Measurements from ENCODE around the gene UMAD1. TPM values are rescaled to one million over a fixed set of nuclear protein-coding genes. Genes with fewer than 3 reads are reported as not detected.

Gene UMAD1
- total and polyA plus RNA-seq, 2 donors (not counting 3 experiments of a cell fraction or from before 2014, with no cell fraction given) = 5.6 to 6.6 TPM

- Histone ChIP-seq H3K9me3 (replicated peaks; ENCODE audit: control insufficient read depth, insufficient read depth, low read length) (no peaks in the 10 kb centered on the region), H3K79me2 (ENCODE audit: control insufficient read depth, insufficient read depth, low read length) (no peaks in the 10 kb centered on the region), H3K4me2 (ENCODE audit: insufficient read depth, low read length) (no peak overlapping the region), H3K9me1 (replicated peaks; ENCODE audit: control insufficient read depth, extremely low read depth, insufficient read depth, low read length) (no peaks in the 10 kb centered on the region), H2AFZ (ENCODE audit: low read depth, low read length) (no peak overlapping the region), H3K27me3 (ENCODE audit: control insufficient read depth in 2 of 2, insufficient read depth in 2 of 2, low read length in 2 of 2) (no peaks in the 10 kb centered on the region), H3K9ac (replicated peaks; ENCODE audit: extremely low read depth, insufficient read depth, low read length) (no peak overlapping the region), H3K4me1 (ENCODE audit: control insufficient read depth, extremely low read depth, insufficient read depth, low read length) (peaks cover 8% of the 10 kb centered on the region), H3K4me3 (replicated peaks in 1 of 3; ENCODE audit: insufficient read depth in 1 of 3, low read depth in 1 of 3, low read length in 3 of 3) (no peak overlapping the region), H3K27ac (ENCODE audit: insufficient read depth, low read depth, low read length) (no peak overlapping the region), H3K36me3 (ENCODE audit: control insufficient read depth in 2 of 2, extremely low read depth in 1 of 2, insufficient read depth in 2 of 2, low read length in 2 of 2) (no peaks in the 10 kb centered on the region), H4K20me1 (replicated peaks; ENCODE audit: control insufficient read depth, extremely low read depth, insufficient read depth, low read length) (no peaks in the 10 kb centered on the region)
- dilution Hi-C loops (cut with MboI; ENCODE audit: extremely low pct_ligation_motif_present, low sequenced_read_pairs) (no loop called here), intact Hi-C loops (cut with micrococcal nuclease) (no loop called here)
- no peak for TF ChIP-seq MYC (IDR thresholded peaks at IDR 0.05; ENCODE audit: low read depth, low read length)
- no peak for TF ChIP-seq POLR2AphosphoS5 (IDR thresholded peaks at IDR 0.05; ENCODE audit: insufficient read depth, low read depth, low read length)
- TF ChIP-seq GATA2 (IDR thresholded peaks at IDR 0.05; ENCODE audit: insufficient read depth, insufficient read length, low read depth, low read length) = no peak
- no peak for TF ChIP-seq FOS (IDR thresholded peaks at IDR 0.05; ENCODE audit: borderline replicate concordance, insufficient read depth, low read length)
- no peak for TF ChIP-seq EZH2 (IDR thresholded peaks at IDR 0.05; ENCODE audit: borderline replicate concordance, low read depth, low read length, severe bottlenecking)
- no peak for TF ChIP-seq CTCF (IDR thresholded peaks at IDR 0.05; ENCODE audit: extremely low read depth in 1 of 2, insufficient read depth in 1 of 2, low read depth in 1 of 2, low read length in 2 of 2)
- no peak for TF ChIP-seq MAX (IDR thresholded peaks at IDR 0.05; ENCODE audit: insufficient read depth, insufficient read length)
- no peak for TF ChIP-seq POLR2A (IDR thresholded peaks at IDR 0.05; ENCODE audit: low read depth, low read length)
- TF ChIP-seq JUN (IDR thresholded peaks at IDR 0.05; ENCODE audit: borderline replicate concordance, insufficient read depth, insufficient read length, low read depth) = no peak
- DNase-seq (ENCODE audit: low read depth, low spot score) (no peak), FAIRE-seq (no peak)
- CTCF ChIA-PET = interaction anchor here (4.6 kb wide), 1 partner anchor 548 kb away, joined by 21 read pairs; no protein-coding TSS in a partner anchor
- POLR2A ChIA-PET = no interaction called here
- no TSS peak for BruUV-seq (replicated peaks)
Measured at GRCh38 chr7:7642081-7642480, 1.5 kb downstream of the UMAD1 start.
